ENCODE results near the gene OR51B4. TPM values are rescaled to one million over a fixed set of nuclear protein-coding genes. Genes with fewer than 3 reads are reported as not detected.

The OR51B4 gene
- total and polyA plus RNA-seq, 2 donors (not counting 3 experiments of a cell fraction or from before 2014, with no cell fraction given) = 0.08 TPM; not detected in 1

DNA sequence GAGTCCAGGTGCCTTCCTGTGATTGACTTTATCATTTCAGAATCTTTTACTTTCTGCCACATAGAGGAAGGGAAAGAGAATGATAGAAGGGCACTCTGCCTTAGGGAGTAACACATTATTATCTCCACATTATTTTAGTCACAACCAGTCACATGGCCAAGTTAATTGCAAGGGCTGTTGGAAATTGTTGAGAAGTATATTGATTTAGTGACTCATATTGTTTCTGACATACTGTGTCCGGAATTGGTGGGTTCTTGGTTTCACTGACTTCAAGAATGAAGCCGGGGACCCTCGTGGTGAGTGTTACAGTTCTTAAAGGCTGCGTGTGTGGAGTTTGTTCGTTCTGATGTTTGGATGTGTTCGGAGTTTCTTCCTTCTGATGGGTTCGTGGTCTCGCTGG is 8.7 kb downstream of the OR51B4 start:
- no peak for TF ChIP-seq MYC (IDR thresholded peaks at IDR 0.05; ENCODE audit: low read depth, low read length)
- TF ChIP-seq CTCF (IDR thresholded peaks at IDR 0.05; ENCODE audit: extremely low read depth in 1 of 2, insufficient read depth in 1 of 2, low read depth in 1 of 2, low read length in 2 of 2) = no peak
- no peak for TF ChIP-seq FOS (IDR thresholded peaks at IDR 0.05; ENCODE audit: borderline replicate concordance, insufficient read depth, low read length)
- no peak for TF ChIP-seq MAX (IDR thresholded peaks at IDR 0.05; ENCODE audit: insufficient read depth, insufficient read length)
- TF ChIP-seq POLR2A (IDR thresholded peaks at IDR 0.05; ENCODE audit: low read depth, low read length) = no peak
- no peak for TF ChIP-seq GATA2 (IDR thresholded peaks at IDR 0.05; ENCODE audit: insufficient read depth, insufficient read length, low read depth, low read length)
- TF ChIP-seq JUN (IDR thresholded peaks at IDR 0.05; ENCODE audit: borderline replicate concordance, insufficient read depth, insufficient read length, low read depth) = no peak
- no peak for TF ChIP-seq POLR2AphosphoS5 (IDR thresholded peaks at IDR 0.05; ENCODE audit: insufficient read depth, low read depth, low read length)
- no peak for TF ChIP-seq EZH2 (IDR thresholded peaks at IDR 0.05; ENCODE audit: borderline replicate concordance, low read depth, low read length, severe bottlenecking)
- H3K27me3 ChIP-seq (ENCODE audit: control insufficient read depth in 2 of 2, insufficient read depth in 2 of 2, low read length in 2 of 2) = no peaks in the 10 kb centered on the region
- no peak for DNase-seq (ENCODE audit: low read depth, low spot score)
- H2AFZ ChIP-seq (ENCODE audit: low read depth, low read length) = no peak overlapping the region
- H3K4me2 ChIP-seq (ENCODE audit: insufficient read depth, low read length) = no peak overlapping the region
- no TSS peak for BruUV-seq (replicated peaks)
- no peak overlapping the region for H3K9ac ChIP-seq (replicated peaks; ENCODE audit: extremely low read depth, insufficient read depth, low read length)
- dilution Hi-C loops (cut with MboI; ENCODE audit: extremely low pct_ligation_motif_present, low sequenced_read_pairs) (no loop called here), intact Hi-C loops (cut with micrococcal nuclease) (loop anchor here (5.0 kb wide), 1 partner anchor 89 kb away; the partner anchor contains the start of gene OR51M1)
- no peak overlapping the region for H3K4me3 ChIP-seq (replicated peaks in 1 of 3; ENCODE audit: insufficient read depth in 1 of 3, low read depth in 1 of 3, low read length in 3 of 3)
- no peaks in the 10 kb centered on the region for H3K36me3 ChIP-seq (ENCODE audit: control insufficient read depth in 2 of 2, extremely low read depth in 1 of 2, insufficient read depth in 2 of 2, low read length in 2 of 2)
- no peak overlapping the region for H3K27ac ChIP-seq (ENCODE audit: insufficient read depth, low read depth, low read length)
- no peaks in the 10 kb centered on the region for H3K9me3 ChIP-seq (replicated peaks; ENCODE audit: control insufficient read depth, insufficient read depth, low read length)
- CTCF ChIA-PET = no interaction called here
- POLR2A ChIA-PET = no interaction called here
- no peaks in the 10 kb centered on the region for H3K79me2 ChIP-seq (ENCODE audit: control insufficient read depth, insufficient read depth, low read length)
- FAIRE-seq = no peak
- H3K4me1 ChIP-seq (ENCODE audit: control insufficient read depth, extremely low read depth, insufficient read depth, low read length) = no peaks in the 10 kb centered on the region
- no peaks in the 10 kb centered on the region for H3K9me1 ChIP-seq (replicated peaks; ENCODE audit: control insufficient read depth, extremely low read depth, insufficient read depth, low read length)
- H4K20me1 ChIP-seq (replicated peaks; ENCODE audit: control insufficient read depth, extremely low read depth, insufficient read depth, low read length) = no peaks in the 10 kb centered on the region
